HUDEP-2 (cell line): ENCODE data around the gene IGDCC3.

Experiments used
- DNase-seq, 76 experiments: peaks; one replicate each; lab custom pipeline; 2025; ENCODE audit not compliant: unreplicated experiment in 76 of 76; lab: John Stamatoyannopoulos, UW

IGDCC3 gene

DNA sequence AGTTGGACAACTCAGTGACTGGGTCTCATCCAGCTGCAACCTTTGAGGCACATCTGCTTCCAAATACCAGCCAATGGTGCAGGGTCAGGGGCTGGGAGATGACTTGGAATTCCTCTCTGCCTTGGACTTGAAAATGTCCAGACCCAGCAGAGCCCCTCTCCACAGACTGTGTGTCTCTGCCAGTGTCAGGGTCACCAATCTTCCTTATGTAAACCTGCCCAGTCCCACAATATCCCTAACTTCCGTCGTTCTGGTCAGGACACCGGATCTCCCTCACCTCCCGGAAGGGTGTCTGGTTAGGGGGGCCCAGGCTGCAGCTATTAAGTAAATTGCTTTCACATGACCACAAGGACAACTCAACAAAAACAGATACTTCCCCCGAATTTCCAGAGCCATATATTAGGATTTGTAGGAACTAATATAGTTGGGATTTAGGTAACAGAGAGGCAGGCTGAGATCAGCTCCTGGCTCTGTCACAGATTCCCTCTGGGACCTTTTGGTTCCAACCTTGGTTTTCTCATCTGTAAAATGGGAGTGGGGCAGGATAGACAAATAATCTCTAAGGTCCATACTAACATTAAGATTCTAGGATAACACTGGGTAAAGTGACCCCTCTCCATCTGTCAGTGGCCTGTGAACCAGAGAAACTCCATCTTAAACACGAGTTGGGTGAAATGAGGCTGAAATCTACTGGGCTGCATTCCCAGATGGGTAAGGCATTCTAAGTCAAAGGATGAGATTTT is 30.8 kb downstream of the IGDCC3 start:
- no peak for DNase-seq

DNA sequence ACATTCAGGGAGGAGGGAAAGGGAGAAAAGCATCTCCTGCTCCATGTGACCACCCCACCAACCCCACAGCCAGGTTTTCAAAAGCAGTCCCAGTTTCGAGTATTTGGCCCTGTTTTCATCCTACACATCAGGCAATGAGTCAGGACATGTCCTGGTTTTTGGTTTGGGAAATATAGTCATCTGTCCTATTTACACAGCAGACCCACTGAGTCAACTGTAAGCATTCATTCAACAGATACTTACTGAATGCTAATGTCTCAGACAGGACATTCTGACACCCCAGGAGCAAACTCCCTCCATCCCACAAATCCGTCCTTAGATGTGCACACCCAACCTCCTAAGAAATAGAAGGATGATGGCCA is 32.9 kb downstream of the IGDCC3 start:
- no peak for DNase-seq

DNA sequence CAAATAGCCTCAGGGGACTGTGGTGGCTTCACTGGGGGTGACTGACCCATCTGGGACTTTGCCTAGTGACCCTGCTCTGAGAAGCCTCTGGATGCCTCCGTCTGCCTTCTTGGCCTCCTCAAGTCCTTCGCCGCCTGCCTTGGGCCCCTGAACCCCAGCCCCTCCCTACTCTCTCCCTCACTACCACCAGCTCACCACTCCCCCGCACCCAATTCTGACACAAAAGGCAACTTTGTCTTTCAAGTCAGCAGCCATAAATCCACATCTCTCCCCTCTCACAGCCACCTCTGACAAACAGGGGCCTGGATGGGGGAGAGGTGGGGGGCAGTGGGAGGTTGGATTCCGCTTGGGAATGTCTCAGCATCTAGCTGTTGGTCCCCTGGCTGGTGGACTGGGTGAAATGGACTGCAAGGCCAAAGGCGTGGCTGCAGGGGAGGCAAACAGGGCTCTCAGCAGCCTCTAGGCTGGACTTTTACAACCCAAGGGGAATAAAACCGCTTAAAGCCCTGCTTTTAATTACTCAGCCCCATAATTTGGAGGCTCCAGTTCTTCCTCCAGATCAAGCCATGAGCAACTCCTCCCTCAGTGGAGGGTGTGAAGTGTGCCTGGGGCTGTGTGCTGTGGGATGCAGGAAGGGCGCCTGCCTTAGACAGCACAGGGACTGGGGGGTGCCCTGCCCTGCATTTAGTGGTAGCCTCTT is 33.4 kb downstream of the IGDCC3 start:
- DNase-seq, result no peak

GRCh38 chr15:65343374-65343981 is 34.3 kb downstream of the IGDCC3 start:
- DNase-seq, result no peak

GRCh38 chr15:65342493-65342892 is 35.3 kb downstream of the IGDCC3 start:
- DNase-seq, result no peak

DNA sequence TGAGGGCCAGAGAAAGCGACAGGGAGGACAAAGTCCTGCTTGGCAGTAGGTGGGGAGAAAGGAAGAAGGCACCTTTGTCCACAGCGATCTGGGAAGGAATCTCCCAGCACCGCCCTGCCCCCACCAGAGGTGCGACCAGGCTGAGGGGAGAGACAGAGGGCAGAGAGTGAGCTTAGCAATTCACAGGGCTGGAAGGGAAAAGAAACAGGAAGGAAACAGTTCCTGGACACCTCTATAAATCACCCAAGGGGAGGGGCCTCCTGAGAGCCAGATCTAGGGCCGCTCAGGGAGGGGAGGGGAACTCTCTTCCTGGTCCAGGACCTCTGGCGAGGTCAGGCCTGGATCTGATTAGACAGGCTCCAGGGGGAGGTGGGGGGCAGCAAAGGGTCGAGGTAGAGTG is 37.9 kb downstream of the IGDCC3 start:
- DNase-seq, result no peak

DNA sequence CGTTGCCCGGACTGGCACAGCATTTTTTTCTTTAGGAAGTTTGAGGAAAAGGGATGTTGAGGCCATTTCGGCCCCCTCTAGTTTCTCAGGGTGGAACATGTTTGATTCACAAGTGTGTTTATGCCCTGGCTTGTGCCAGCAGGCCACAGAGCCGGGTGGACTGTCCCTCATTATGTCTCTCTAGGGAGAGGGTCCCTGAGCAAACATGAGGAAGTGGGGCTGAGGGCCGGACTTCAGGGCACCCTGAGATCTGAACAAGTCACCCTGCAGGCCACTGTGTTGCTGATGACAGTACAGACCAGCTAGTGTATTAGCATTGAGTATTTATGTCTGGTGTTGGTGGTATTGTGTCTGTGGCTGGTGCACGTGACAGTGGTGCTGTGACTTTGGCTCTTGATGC is 38.4 kb downstream of the IGDCC3 start:
- no peak for DNase-seq

- no peak for DNase-seq
These were observed 39.0 kb downstream of the IGDCC3 start for GRCh38 chr15:65338823-65339222.

GRCh38 chr15:65338366-65338765 is 39.4 kb downstream of the IGDCC3 start:
- DNase-seq, result no peak

DNA sequence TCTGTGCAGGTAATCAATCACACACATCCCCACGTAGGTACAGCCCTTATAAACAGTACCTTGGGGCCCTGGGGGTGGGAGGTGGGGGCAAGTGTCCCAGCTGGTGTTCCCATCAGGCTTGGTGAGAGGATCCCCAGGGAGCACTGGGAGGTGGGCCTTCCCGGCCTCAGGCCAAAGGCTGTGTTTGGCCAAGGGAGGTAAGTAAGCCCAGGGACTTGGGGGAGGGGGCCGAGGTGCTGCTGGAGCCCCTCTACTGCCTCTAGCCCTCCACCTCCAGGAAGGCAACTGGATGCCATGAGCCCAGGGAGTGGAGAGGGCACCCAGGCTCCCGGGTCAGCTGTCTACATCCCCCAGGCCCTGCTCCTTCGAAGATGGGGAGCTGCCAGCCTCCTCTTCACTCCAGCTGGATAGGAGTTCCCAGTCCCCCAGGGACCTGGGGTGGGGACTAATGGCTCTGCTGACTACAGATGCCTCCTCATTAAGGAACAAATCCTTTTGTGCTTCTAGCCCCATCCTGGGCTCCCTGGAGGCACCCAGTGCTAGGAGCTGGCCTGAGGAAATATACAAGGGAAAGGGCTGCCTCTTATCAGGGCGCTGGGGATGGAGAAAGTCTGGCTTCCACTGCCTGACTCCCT is 40.2 kb downstream of the IGDCC3 start:
- no peak for DNase-seq

DNA sequence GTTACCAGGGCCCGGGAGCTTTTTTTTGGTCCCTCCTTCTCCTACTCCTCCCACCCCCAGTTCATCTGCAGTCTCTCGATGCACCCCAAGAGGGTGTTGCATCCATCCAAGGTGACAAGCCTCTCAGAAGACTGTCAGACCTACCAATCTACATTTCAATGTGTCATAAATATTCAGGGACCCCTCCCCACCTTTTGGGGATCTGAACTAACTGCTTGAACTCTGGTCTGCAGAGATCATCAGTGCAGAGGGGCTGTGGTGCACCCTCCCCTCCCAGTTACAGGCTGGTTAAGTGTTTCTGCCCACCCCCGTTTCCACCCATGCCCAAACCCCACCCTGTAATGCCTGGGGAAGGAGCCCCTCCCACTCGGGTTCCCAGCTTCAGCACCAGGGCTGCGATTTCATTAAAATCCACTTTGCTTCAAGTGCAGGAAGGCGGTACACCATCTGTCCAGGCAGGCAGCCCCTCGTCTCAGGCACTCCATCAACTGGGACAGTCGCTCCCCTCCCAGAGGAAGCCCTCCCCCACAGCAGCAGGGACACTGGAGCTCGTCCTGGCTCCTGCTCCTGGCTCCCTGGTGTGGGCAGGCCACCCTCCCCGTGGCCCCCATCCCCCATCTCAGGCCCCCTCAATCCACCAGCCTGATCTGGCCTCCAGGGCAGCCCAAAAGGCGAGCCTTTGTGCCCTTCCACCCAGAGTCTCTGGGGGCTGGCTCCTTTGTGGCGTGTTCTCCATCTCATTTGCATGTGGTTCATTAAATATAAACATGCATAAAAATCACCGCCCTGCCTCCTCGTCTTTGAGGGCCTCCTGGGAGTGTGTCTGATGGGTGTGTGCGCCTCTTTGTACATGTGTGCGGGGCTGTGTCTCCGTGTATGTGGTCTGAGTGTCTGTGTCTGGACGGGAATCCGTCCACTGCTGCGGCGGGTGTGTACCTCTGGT is 41.0 kb downstream of the IGDCC3 start:
- DNase-seq, result no peak

- no peak for DNase-seq
These were observed 42.3 kb downstream of the IGDCC3 start for GRCh38 chr15:65335278-65336055.

GRCh38 chr15:65334586-65335231 is 43.1 kb downstream of the IGDCC3 start:
- DNase-seq, result no peak

- no peak for DNase-seq
These were observed 43.9 kb downstream of the IGDCC3 start for GRCh38 chr15:65333856-65334255.

DNA sequence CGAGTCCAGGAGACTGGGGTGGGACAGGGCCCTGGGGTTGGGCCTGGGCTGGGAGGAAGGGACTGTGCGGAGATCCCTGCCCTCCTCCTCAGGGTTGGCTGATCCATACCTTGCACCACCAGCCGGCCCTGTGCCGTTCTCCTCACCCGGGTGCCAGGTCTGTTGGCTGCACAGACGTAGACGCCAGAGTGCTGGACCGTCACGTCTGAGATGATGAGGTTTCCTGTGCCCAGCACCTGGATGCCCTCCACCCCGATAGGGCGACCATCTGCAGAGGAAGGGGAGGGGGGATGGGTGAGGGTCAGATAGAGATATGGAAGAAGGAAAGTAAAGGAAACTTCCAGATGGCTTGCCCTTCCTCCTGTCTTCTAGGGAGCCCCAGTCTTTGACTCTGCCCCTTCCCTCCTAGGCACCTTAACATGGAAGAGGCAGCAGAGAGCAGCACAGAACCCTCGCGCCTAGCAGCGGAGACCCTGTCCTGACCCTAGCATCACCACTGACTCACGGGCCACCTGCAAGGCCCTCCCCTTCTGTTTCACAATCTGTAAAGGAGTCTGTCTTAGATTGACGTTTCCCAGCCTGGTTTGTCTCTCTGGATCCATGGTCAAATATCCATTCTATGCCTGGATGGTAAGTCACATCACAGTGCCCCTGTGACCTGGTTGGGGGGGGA is 44.5 kb downstream of the IGDCC3 start:
- DNase-seq, result no peak

DNA sequence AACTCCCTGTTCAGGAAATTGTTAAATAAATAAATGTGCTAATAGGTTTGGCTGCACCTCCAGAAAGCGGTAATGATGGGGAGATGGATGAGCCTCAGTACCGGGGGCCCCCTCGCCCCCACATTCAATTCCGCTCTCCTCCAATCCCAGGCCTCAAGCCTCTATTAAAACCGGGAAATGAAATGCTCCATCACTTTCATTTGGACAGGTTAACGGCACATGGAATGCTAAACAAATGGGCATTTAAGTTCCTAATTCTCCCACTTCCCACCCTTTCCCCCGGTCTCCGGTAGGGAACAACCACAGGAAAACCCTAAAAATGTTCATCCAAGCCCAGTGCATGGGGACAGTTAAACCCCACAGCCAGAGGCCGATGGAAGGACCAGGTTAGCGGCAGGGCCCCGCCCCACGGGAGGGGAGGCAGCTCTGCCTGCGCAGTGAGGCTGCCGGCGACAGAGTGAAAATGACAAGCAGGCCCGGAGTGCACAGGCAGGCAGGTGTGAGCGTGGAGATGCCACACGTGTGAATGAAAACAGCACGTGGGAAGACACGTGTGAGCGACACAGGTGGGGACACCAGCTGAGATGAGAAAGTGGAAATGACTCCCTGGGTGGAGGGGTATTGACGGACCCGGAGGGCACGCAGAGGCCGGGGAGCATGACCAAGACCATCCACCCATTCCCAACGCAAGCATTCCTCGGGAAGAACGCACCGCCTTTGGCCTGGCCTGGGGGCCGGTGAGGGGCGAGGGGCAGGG is 45.2 kb downstream of the IGDCC3 start:
- DNase-seq, result no peak

GRCh38 chr15:65331811-65332210 is 46.0 kb downstream of the IGDCC3 start:
- DNase-seq, result no peak
